Measurements from ENCODE around the gene ZNRD2. TPM values are rescaled to one million over a fixed set of nuclear protein-coding genes. Genes with fewer than 3 reads are reported as not detected.

The ZNRD2 gene
- total RNA-seq, 1 experiment from 2014 or later: 70.9 TPM

DNA sequence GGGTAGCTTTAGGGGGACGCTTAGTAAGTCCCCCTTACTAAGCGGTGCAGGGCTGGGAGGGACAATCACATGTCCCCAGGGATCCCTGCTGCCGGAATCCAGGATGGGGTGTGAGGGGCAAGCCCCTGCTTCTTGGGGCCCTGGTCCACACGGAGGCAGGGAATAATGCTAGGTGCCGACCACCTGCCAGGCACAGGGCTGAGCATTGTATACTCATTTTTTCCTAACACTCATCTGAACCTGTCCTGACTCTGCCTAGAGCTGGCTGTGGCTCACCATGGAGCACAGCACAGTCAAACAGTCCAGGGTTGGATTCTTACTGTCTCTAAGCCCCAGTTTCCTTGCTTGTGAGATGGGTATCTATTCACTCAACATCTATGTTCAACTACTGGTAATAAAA is 10.7 kb upstream of the ZNRD2 start:
- Mint-ChIP-seq H3K36me3 (no peaks in the 10 kb centered on the region), H3K27ac (peak overlapping the region; percentile 33; the same call in 1 of the 2 replicates), H3K4me1 (peaks cover 46% of the 10 kb centered on the region), H3K4me3 (peak overlapping the region; percentile 16; the same call in 1 of the 2 replicates), H3K27me3 (ENCODE audit: low read depth) (peaks cover 58% of the 10 kb centered on the region), H3K9me3 (no peaks in the 10 kb centered on the region)
- no peak for TF ChIP-seq OVOL2 (CRISPR knock-in tag; IDR thresholded peaks at IDR 0.05; ENCODE audit: borderline replicate concordance)
- TF ChIP-seq, protein P1, sequence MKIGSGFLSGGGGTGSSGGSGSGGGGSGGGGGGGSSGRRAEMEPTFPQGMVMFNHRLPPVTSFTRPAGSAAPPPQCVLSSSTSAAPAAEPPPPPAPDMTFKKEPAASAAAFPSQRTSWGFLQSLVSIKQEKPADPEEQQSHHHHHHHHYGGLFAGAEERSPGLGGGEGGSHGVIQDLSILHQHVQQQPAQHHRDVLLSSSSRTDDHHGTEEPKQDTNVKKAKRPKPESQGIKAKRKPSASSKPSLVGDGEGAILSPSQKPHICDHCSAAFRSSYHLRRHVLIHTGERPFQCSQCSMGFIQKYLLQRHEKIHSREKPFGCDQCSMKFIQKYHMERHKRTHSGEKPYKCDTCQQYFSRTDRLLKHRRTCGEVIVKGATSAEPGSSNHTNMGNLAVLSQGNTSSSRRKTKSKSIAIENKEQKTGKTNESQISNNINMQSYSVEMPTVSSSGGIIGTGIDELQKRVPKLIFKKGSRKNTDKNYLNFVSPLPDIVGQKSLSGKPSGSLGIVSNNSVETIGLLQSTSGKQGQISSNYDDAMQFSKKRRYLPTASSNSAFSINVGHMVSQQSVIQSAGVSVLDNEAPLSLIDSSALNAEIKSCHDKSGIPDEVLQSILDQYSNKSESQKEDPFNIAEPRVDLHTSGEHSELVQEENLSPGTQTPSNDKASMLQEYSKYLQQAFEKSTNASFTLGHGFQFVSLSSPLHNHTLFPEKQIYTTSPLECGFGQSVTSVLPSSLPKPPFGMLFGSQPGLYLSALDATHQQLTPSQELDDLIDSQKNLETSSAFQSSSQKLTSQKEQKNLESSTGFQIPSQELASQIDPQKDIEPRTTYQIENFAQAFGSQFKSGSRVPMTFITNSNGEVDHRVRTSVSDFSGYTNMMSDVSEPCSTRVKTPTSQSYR (CRISPR knock-in tag; IDR thresholded peaks at IDR 0.05): no peak
- no peak for TF ChIP-seq IRF1 (CRISPR knock-in tag; IDR thresholded peaks at IDR 0.05)
- no peak for TF ChIP-seq PREB (CRISPR knock-in tag; IDR thresholded peaks at IDR 0.05; ENCODE audit: borderline replicate concordance)
- no peak for TF ChIP-seq GRHL2 (CRISPR knock-in tag; IDR thresholded peaks at IDR 0.05; ENCODE audit: insufficient replicate concordance, severe bottlenecking)
- TF ChIP-seq SOX15 (CRISPR knock-in tag; IDR thresholded peaks at IDR 0.05): no peak
- no peak for TF ChIP-seq CDX4 (CRISPR knock-in tag; IDR thresholded peaks at IDR 0.05; ENCODE audit: borderline replicate concordance)
- TF ChIP-seq NFE2L1 (CRISPR knock-in tag; IDR thresholded peaks at IDR 0.05): no peak
- DNase-seq (ENCODE audit: low spot score): no peak
- ATAC-seq: no peak
- ChIA-PET CTCF (interaction anchor here (1.8 to 9.1 kb wide), 8 partner anchors 7 to 56 kb away, joined by 4 to 110 read pairs (median 44); partner anchors contain the start of genes FAM89B, KCNK7, PCNX3 and ZNRD2), POLR2A (interaction anchor here (0.6 kb wide), 1 partner anchor 32 kb away, joined by 3 read pairs; no protein-coding TSS in a partner anchor)

DNA sequence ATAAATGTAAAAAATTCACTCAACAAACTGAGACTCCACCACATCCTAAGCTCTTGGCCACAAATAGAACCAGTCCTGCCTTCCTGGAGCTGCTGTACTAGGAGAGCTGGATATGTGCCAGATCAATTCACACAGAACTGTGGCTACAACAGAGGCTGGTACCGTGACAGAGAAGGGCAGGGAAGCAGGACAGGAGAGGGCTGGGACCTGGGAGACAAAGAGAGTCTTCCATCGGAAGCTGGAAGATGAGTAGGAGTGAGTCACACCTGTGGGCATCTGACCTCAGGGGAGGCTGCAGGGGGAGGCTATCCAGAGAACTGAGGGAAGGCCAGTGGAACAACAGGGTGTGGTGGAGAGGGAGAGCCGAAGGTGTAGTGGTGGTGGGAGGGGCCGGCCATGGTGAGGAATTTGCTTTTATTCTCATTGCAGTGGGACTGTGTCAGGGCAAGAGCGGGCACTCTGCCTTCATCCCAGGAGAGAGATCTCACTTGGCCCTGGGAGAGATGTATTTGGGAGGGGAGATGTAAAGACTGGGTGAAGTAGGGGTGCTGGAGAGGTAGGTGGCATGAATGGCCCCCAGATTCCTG is 10.2 kb upstream of the ZNRD2 start:
- peaks cover 53% of the 10 kb centered on the region for H3K27me3 Mint-ChIP-seq (ENCODE audit: low read depth)
- DNase-seq (ENCODE audit: low spot score) (no peak), ATAC-seq (no peak)
- no peaks in the 10 kb centered on the region for H3K36me3 Mint-ChIP-seq
- H3K9me3 Mint-ChIP-seq: no peaks in the 10 kb centered on the region
- H3K4me1 Mint-ChIP-seq: peaks cover 41% of the 10 kb centered on the region
- CTCF ChIA-PET: interaction anchor here (1.0 to 9.1 kb wide), 10 partner anchors 8 to 93 kb away, joined by 3 to 110 read pairs (median 21); partner anchors contain the start of genes FAM89B, KCNK7, PCNX3 and ZNRD2
- 0 out of 2 replicates have a peak overlapping the region, but pooled peaks have one; percentile 1 for H3K27ac Mint-ChIP-seq
- H3K4me3 Mint-ChIP-seq: peak overlapping the region; percentile 17
- POLR2A ChIA-PET: interaction anchor here (0.6 to 1.4 kb wide), 5 partner anchors 8 to 63 kb away, joined by 3 to 10 read pairs (median 4); partner anchors contain the start of genes FAM89B and ZNRD2
- no peak for TF ChIP-seq EMX1 (CRISPR knock-in tag; IDR thresholded peaks at IDR 0.05)
- no peak for TF ChIP-seq ATF3 (CRISPR knock-in tag; conservative IDR thresholded peaks at IDR 0.05)
- TF ChIP-seq JUN (CRISPR knock-in tag; IDR thresholded peaks at IDR 0.05): no peak
- no peak for TF ChIP-seq FOXP4 (CRISPR knock-in tag; IDR thresholded peaks at IDR 0.05)
- TF ChIP-seq PRRX2 (CRISPR knock-in tag; IDR thresholded peaks at IDR 0.05): no peak
- no peak for TF ChIP-seq ZNF121 (CRISPR knock-in tag; IDR thresholded peaks at IDR 0.05)
- no peak for TF ChIP-seq IRF1 (CRISPR knock-in tag; IDR thresholded peaks at IDR 0.05)
- TF ChIP-seq, protein P2, sequence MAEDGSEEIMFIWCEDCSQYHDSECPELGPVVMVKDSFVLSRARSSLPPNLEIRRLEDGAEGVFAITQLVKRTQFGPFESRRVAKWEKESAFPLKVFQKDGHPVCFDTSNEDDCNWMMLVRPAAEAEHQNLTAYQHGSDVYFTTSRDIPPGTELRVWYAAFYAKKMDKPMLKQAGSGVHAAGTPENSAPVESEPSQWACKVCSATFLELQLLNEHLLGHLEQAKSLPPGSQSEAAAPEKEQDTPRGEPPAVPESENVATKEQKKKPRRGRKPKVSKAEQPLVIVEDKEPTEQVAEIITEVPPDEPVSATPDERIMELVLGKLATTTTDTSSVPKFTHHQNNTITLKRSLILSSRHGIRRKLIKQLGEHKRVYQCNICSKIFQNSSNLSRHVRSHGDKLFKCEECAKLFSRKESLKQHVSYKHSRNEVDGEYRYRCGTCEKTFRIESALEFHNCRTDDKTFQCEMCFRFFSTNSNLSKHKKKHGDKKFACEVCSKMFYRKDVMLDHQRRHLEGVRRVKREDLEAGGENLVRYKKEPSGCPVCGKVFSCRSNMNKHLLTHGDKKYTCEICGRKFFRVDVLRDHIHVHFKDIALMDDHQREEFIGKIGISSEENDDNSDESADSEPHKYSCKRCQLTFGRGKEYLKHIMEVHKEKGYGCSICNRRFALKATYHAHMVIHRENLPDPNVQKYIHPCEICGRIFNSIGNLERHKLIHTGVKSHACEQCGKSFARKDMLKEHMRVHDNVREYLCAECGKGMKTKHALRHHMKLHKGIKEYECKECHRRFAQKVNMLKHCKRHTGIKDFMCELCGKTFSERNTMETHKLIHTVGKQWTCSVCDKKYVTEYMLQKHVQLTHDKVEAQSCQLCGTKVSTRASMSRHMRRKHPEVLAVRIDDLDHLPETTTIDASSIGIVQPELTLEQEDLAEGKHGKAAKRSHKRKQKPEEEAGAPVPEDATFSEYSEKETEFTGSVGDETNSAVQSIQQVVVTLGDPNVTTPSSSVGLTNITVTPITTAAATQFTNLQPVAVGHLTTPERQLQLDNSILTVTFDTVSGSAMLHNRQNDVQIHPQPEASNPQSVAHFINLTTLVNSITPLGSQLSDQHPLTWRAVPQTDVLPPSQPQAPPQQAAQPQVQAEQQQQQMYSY (CRISPR knock-in tag; IDR thresholded peaks at IDR 0.05): no peak
- no peak for TF ChIP-seq SMAD4 (CRISPR knock-in tag; IDR thresholded peaks at IDR 0.05)
- no peak for TF ChIP-seq MYBL2 (CRISPR knock-in tag; IDR thresholded peaks at IDR 0.05)
- TF ChIP-seq ATF2 (CRISPR knock-in tag; IDR thresholded peaks at IDR 0.05; ENCODE audit: borderline replicate concordance, low read depth): no peak
